Medulla oblongata (tissue), 1 donor: ENCODE data around the gene EXOC4.
A peak's percentile ranks its signal among the peaks of the same experiment; 100 is the strongest.

Source experiments
- DNase-seq: peaks from one replicate; pipeline ENCODE4 v3.0.0-alpha.2; 2015; ENCODE audit errors: extremely low spot score

The EXOC4 gene

GRCh38 chr7:133784486-133785001 is 531.7 kb downstream of the EXOC4 start:
- DNase-seq: peak; percentile 30

- no peak for DNase-seq
Measured at GRCh38 chr7:133786401-133786937, 533.6 kb downstream of the EXOC4 start.

- DNase-seq: no peak
Measured at GRCh38 chr7:133789974-133790373, 537.1 kb downstream of the EXOC4 start.

GRCh38 chr7:133790911-133791310 is 538.0 kb downstream of the EXOC4 start:
- DNase-seq: no peak

GRCh38 chr7:133794479-133794878 is 541.6 kb downstream of the EXOC4 start:
- no peak for DNase-seq

GRCh38 chr7:133795068-133795665 is 542.3 kb downstream of the EXOC4 start:
- DNase-seq: no peak

- no peak for DNase-seq
Measured at GRCh38 chr7:133796782-133797745, 544.2 kb downstream of the EXOC4 start.

GRCh38 chr7:133797818-133798520 is 545.1 kb downstream of the EXOC4 start:
- no peak for DNase-seq

- no peak for DNase-seq
Measured at GRCh38 chr7:133801341-133801740, 548.5 kb downstream of the EXOC4 start.

GRCh38 chr7:133804127-133804526 is 551.2 kb downstream of the EXOC4 start:
- no peak for DNase-seq

GRCh38 chr7:133805426-133805825 is 552.5 kb downstream of the EXOC4 start:
- DNase-seq: no peak

GRCh38 chr7:133807624-133808492 is 555.0 kb downstream of the EXOC4 start:
- DNase-seq: peak; percentile 7

- no peak for DNase-seq
Measured at GRCh38 chr7:133808493-133808866, 555.6 kb downstream of the EXOC4 start.

- no peak for DNase-seq
Measured at GRCh38 chr7:133812877-133813276, 560.0 kb downstream of the EXOC4 start.

GRCh38 chr7:133815611-133816210 is 562.8 kb downstream of the EXOC4 start:
- DNase-seq: no peak

- no peak for DNase-seq
Measured at GRCh38 chr7:133819695-133820094, 566.8 kb downstream of the EXOC4 start.

- no peak for DNase-seq
Measured at GRCh38 chr7:133820584-133820983, 567.7 kb downstream of the EXOC4 start.

- no peak for DNase-seq
Measured at GRCh38 chr7:133821171-133821570, 568.3 kb downstream of the EXOC4 start.

GRCh38 chr7:133822001-133822641 is 569.2 kb downstream of the EXOC4 start:
- no peak for DNase-seq
